ENCODE data around the gene DPT.

DNA sequence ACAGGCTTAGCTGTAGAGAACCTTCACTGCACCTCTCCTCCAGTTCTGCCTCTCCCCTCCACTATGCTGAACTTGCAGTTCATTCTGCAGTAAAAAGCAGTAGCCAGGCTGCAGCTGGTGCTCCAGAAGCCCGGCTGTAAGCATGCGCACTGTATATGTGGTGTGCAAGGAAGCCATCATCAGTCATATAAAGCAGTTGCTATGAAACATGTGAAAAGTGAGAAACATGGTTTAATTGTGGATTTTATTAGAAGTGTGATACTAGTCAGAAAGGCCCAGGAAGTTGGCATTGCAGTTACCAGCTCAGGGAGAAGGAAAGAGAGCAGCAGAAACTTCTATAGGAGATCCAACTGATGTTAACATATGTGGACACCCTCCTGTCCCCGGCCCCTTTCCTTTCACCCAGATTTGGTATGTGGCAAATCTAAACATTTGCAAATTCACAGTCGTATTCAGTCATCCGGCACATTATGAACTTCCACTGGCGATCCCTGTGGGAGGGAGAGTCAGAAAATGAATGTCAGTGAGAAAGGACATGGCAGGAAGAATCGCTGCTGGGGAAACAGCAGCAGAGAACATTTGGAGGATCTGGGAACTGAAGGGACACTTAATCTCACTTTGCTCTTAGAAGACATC lies 32.8 kb downstream of the DPT start:
- TF ChIP-seq CTCF (IDR thresholded peaks at IDR 0.05) (no peak), POLR2A (IDR thresholded peaks at IDR 0.05; ENCODE audit: low read depth) (no peak)
